Cardiac atrium fibroblast (primary cell): Measurements from ENCODE around the gene SPAG8. TPM values are rescaled to one million over a fixed set of nuclear protein-coding genes. Genes with fewer than 3 reads are reported as not detected.

Source experiments
- total RNA-seq: library from RNA; depleted of rRNA; stranded (reverse); fragments of >200 nt; gene quantifications from 2 replicates; pipeline ENCODE4 v1.2.3, GENCODE V29; 2015

SPAG8 gene, protein sequence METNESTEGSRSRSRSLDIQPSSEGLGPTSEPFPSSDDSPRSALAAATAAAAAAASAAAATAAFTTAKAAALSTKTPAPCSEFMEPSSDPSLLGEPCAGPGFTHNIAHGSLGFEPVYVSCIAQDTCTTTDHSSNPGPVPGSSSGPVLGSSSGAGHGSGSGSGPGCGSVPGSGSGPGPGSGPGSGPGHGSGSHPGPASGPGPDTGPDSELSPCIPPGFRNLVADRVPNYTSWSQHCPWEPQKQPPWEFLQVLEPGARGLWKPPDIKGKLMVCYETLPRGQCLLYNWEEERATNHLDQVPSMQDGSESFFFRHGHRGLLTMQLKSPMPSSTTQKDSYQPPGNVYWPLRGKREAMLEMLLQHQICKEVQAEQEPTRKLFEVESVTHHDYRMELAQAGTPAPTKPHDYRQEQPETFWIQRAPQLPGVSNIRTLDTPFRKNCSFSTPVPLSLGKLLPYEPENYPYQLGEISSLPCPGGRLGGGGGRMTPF
- total RNA-seq, result 0.32 and 0.36 TPM in 2 replicates

DNA sequence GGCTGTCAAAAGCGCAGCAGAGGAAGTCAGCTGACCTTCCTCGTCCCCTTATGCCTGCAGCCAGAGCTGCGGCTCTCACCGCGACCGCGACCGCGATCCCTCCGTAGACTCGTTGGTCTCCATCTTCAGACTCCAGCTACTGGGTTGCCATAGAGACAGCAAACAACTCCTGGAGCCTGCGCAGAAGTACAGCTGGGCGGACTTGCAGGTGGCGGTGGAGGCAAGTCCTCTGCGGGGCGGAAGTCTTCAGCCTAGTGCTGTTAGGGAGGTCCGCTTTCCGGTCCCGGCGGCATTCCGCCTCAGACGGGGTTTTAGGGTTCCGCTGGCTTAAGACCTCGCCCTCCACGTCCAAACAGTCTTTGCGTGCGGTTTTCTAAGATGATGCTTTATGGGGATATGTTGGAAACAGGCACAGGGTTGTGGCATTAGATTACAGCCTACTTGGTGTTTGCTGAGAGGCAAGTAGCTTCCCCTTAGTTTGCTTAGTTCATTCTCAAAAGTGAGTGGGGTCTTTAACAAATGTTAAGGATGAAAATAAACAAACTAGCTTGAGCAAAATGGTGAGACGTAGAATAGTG, at the start of gene SPAG8:
SPAG8 (minus strand) TSS at position 238 of the 578 bp plus-strand sequence; CDS start at position 123, 115 bp downstream.

GRCh38 chr9:35829084-35829763, 17.2 kb upstream of the SPAG8 start, which contains the start of gene TMEM8B:
Gene TMEM8B, plus strand, starts transcription at chr9:35829228. Its CDS starts 220 bp downstream, at chr9:35829448.

DNA sequence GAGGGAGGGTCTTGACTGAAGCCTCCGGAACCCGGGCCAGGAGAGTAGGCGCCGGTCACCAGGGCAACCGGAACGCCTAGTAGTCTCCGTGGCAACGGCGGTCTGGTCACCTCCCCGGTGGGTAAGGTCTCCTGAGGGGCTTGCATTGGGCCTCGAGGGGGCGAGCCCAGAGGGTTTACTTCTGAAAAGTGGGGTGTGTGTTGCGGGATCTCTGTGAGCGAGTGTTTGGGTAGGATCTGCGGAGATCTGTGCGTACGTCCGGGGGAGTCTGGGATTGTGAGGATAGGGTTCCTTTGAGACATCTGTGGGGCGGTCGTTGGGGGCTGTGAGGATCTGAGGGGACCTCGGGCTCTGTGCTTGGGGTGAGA, 16.6 kb upstream of the SPAG8 start, which contains the start of gene FAM221B:
FAM221B (minus strand) TSS at position 17 of the 368 bp plus-strand sequence. CDS start 2,571 bp downstream, outside the sequence.

GRCh38 chr9:35814841-35815543, 2.9 kb upstream of the SPAG8 start, which contains the start of gene HINT2:
Gene HINT2, minus strand, starts transcription at chr9:35815042. Its CDS starts 63 bp downstream, at chr9:35814979.

DNA sequence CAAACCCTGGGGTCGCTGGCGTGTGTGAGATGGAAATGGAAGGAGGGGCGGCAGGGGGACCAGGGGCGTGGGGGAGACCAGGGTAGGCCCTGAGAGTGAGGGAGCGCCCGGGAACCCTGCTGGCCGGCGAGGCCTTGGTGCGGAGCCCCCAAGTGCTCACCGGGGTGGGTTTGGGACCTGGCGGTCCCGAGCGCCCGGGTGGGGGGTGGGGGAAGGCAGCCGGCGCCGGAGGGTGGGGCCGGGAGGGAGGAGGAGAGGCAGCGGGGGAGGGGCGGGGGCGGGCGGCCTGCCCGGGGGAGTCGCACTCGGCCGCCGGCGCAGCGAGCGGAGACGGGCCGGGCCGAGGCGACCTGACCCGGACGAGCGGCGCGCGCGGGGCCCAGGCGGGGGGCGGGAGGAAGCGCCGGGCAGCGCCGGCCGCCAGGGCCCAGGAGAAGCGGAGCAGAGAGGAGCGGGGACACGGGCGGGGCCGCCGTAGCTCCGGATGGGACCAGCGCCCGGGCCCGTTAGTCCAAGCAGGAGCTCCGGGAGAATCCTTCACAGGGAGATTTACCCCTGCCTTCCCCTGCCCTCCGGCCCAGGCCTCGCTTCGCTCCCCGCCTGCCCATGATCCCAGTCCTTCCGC, 20.7 kb downstream of the SPAG8 start, which contains the start of gene NPR2:
NPR2 (plus strand) TSS at position 295 of the 625 bp plus-strand sequence. CDS start 818 bp downstream, outside the sequence.

Other genes with a start within 250 kb of the SPAG8 start
- 14.1 and 16.1 TPM in 2 replicates for gene TESK1, start 207.0 kb downstream of the SPAG8 start, total RNA-seq
- gene CD72, start 193.8 kb downstream of the SPAG8 start, total RNA-seq, result 0.32 and 1.3 TPM in 2 replicates
- gene SIT1, start 161.3 kb downstream of the SPAG8 start, total RNA-seq, result 1.3 TPM in 1 of 2 replicates, not detected in the other
- gene RMRP, start 154.2 kb downstream of the SPAG8 start, total RNA-seq, result 11,420 and 19,025 TPM in 2 replicates
- 12.8 and 25.8 TPM in 2 replicates for gene CCDC107, start 154.0 kb downstream of the SPAG8 start, total RNA-seq
- 0.18 and 0.49 TPM in 2 replicates for gene ARHGEF39, start 147.1 kb downstream of the SPAG8 start, total RNA-seq
- gene CA9, start 138.3 kb downstream of the SPAG8 start, total RNA-seq, result 8.3 and 8.8 TPM in 2 replicates
- gene TPM2, start 122.3 kb downstream of the SPAG8 start, total RNA-seq, result 692 and 1,021 TPM in 2 replicates
- 335 and 378 TPM in 2 replicates for gene TLN1, start 80.1 kb downstream of the SPAG8 start, total RNA-seq
- 60.5 and 72.6 TPM in 2 replicates for gene CREB3, start 79.6 kb downstream of the SPAG8 start, total RNA-seq
- gene GBA2, start 63.0 kb downstream of the SPAG8 start, total RNA-seq, result 11.7 and 22.2 TPM in 2 replicates
- gene RGP1, start 63.0 kb downstream of the SPAG8 start, total RNA-seq, result 10.7 and 15.2 TPM in 2 replicates
- gene MSMP, start 58.0 kb downstream of the SPAG8 start, total RNA-seq, result 2.0 TPM in 1 of 2 replicates, not detected in the other
- gene NPR2, start 20.7 kb downstream of the SPAG8 start, total RNA-seq, result 19.9 and 27.5 TPM in 2 replicates
- gene HINT2, start 2.8 kb upstream of the SPAG8 start, total RNA-seq, result 19.0 and 24.2 TPM in 2 replicates
- gene FAM221B, start 16.5 kb upstream of the SPAG8 start, total RNA-seq, result not detected in 2 replicates
- gene TMEM8B, start 17.0 kb upstream of the SPAG8 start, total RNA-seq, result 2.0 and 2.1 TPM in 2 replicates
- gene OR13J1, start 58.1 kb upstream of the SPAG8 start, total RNA-seq, result not detected in 2 replicates
- gene HRCT1, start 93.9 kb upstream of the SPAG8 start, total RNA-seq, result 1.4 and 9.4 TPM in 2 replicates
- gene SPAAR, start 97.2 kb upstream of the SPAG8 start, total RNA-seq, result 4.5 and 7.5 TPM in 2 replicates
- not detected in 2 replicates for gene OR2S2, start 145.9 kb upstream of the SPAG8 start, total RNA-seq
- gene RECK, start 224.7 kb upstream of the SPAG8 start, total RNA-seq, result 35.7 and 37.3 TPM in 2 replicates